HepG2 (cell line): ENCODE results near the gene MYH7. TPM values are rescaled to one million over a fixed set of nuclear protein-coding genes. Genes with fewer than 3 reads are reported as not detected.

Experiments used
- ATAC-seq: fragments of 200-7000 bp; cut with Tn5 transposase; 3 replicates; pipeline ENCODE4 v1.9.1; 2020; ENCODE audit warnings: mild to moderate bottlenecking, moderate library complexity
- BruUV-seq: library from RNA; stranded (reverse); fragments of 400-500 nt; replicated peaks from 2 replicates; lab custom pipeline; 2021; lab: Mats Ljungman, UMichigan
- CTCF ChIA-PET: fragments of 300-600 bp; formaldehyde crosslinking; extraction: SDS; loops from one replicate; lab custom pipeline; 2021; ENCODE audit warnings: low total read pairs, inconsistent platforms, low intra/inter-chr PET ratio; lab: Yijun Ruan, JAX
- POLR2A ChIA-PET: fragments of 350-600 bp; sonication (Branson Sonifier 250); formaldehyde crosslinking; loops from one replicate; lab custom pipeline; 2020; ENCODE audit warnings: antibody characterized with exemption, inconsistent platforms; lab: Yijun Ruan, JAX
- DNase-seq: peaks from one replicate; pipeline ENCODE4 v3.0.0-alpha.2; 2015; ENCODE audit warnings: low spot score
- FAIRE-seq: peaks from 3 replicates; lab custom pipeline; 2011; peaks lifted over from hg19 to GRCh38; lab: Jason Lieb, UNC
- H2AFZ ChIP-seq: one replicate; pipeline ENCODE4 v1.6.1; 2011; ENCODE audit warnings: low read length, inconsistent platforms
- H3K27ac ChIP-seq: fragments of 300-600 bp; 3 replicates; pipeline ENCODE4 v1.8.0; 2011; ENCODE audit warnings: mixed run types, mild to moderate bottlenecking, mixed read lengths, low read length, inconsistent platforms; ENCODE audit not compliant: insufficient read depth; ENCODE audit errors: extremely low read length
- H3K27me3 ChIP-seq, 2 experiments: fragments of 200-600 bp in 1 of 2; 2 replicates in 1 of 2; 3 replicates in 1 of 2; pipeline versions ENCODE4 v1.6.0 to v1.8.0; 2011; ENCODE audit warnings: low read length in 2 of 2, mild to moderate bottlenecking in 2 of 2, moderate library complexity in 2 of 2, inconsistent platforms in 1 of 2; ENCODE audit not compliant: insufficient read depth in 2 of 2, control insufficient read depth in 1 of 2
- H3K36me3 ChIP-seq, 2 experiments: fragments of 200-600 bp in 1 of 2; replicated peaks in 1 of 2; 2 replicates in 1 of 2; 3 replicates in 1 of 2; pipeline versions ENCODE4 v1.5.1 to v1.8.0; 2011; ENCODE audit warnings: low read length in 2 of 2, inconsistent platforms in 1 of 2; ENCODE audit not compliant: insufficient read depth in 2 of 2, control insufficient read depth in 1 of 2
- H3K4me1 ChIP-seq: 2 replicates; pipeline ENCODE4 v1.5.1; 2012; ENCODE audit warnings: low read length, inconsistent platforms; ENCODE audit not compliant: insufficient read depth
- H3K4me2 ChIP-seq: 2 replicates; pipeline ENCODE4 v1.6.0; 2011; ENCODE audit warnings: low read depth, low read length, inconsistent platforms
- H3K4me3 ChIP-seq, 3 experiments: fragments of 200-600 bp in 1 of 3; sonication (generic), shearing (Covaris generic) in 1 of 3; replicated peaks in 1 of 3; 2 replicates each; pipeline ENCODE4 v1.5.1; 2011 to 2016; ENCODE audit warnings: low read length in 3 of 3, inconsistent platforms in 2 of 3, low read depth in 2 of 3, mild to moderate bottlenecking in 2 of 3, control low read depth in 1 of 3, mixed read lengths in 1 of 3; ENCODE audit not compliant: insufficient read depth in 1 of 3
- H3K79me2 ChIP-seq: one replicate; pipeline ENCODE4 v1.6.1; 2011; ENCODE audit warnings: low read length, inconsistent platforms; ENCODE audit not compliant: insufficient read depth
- H3K9ac ChIP-seq: 2 replicates; pipeline ENCODE4 v1.6.0; 2011; ENCODE audit warnings: mild to moderate bottlenecking, low read depth, low read length, inconsistent platforms; ENCODE audit not compliant: insufficient read depth
- H3K9me3 ChIP-seq: 2 replicates; pipeline ENCODE4 v1.5.1; 2012; ENCODE audit warnings: mild to moderate bottlenecking, low read length
- H4K20me1 ChIP-seq: 2 replicates; pipeline ENCODE4 v1.6.0; 2011; ENCODE audit warnings: inconsistent platforms, mild to moderate bottlenecking, low read length, moderate library complexity; ENCODE audit not compliant: insufficient read depth
- ASH2L ChIP-seq: fragments of 300-600, 200-600 bp; sonication (generic); IDR thresholded peaks from 2 replicates; pipeline ENCODE4 v1.7.0; 2017; ENCODE audit warnings: low read depth, mild to moderate bottlenecking, moderate library complexity, mixed read lengths, low read length; ENCODE audit not compliant: insufficient read length
- ATF1 ChIP-seq: IDR thresholded peaks from 2 replicates; pipeline ENCODE4 v1.6.1; 2016; ENCODE audit warnings: mild to moderate bottlenecking, control low read depth
- FOXA1 ChIP-seq, 2 experiments: fragments of 450-650 bp in 1 of 2; sonication (generic) in 1 of 2; formaldehyde crosslinking in 1 of 2; IDR thresholded peaks; 2 replicates each; pipeline versions ENCODE4 v1.4.0 to v1.6.1; 2016 to 2020; ENCODE audit warnings: missing genetic modification reagents in 1 of 2
- NFE2 ChIP-seq: sonication (generic); formaldehyde crosslinking; IDR thresholded peaks from 2 replicates; pipeline ENCODE4 v1.4.0; 2020; ENCODE audit warnings: missing genetic modification reagents
- PHF5A ChIP-seq: IDR thresholded peaks from one replicate; pipeline ENCODE4 v1.6.1; 2018; ENCODE audit warnings: low read depth, missing genetic modification reagents; ENCODE audit not compliant: unreplicated experiment
- PHF8 ChIP-seq: sonication (generic); formaldehyde crosslinking; IDR thresholded peaks from 2 replicates; pipeline ENCODE4 v1.5.0; 2020; ENCODE audit warnings: missing genetic modification reagents
- RAD51 ChIP-seq: fragments of 450-650 bp; IDR thresholded peaks from 2 replicates; pipeline ENCODE4 v1.6.1; 2016; ENCODE audit warnings: borderline replicate concordance
- REST ChIP-seq, 2 experiments: IDR thresholded peaks; 2 replicates each; pipeline ENCODE4 v1.6.1; 2011 to 2012; ENCODE audit warnings: low read length in 2 of 2, borderline replicate concordance in 1 of 2, low read depth in 1 of 2, mild to moderate bottlenecking in 1 of 2, moderate library complexity in 1 of 2
- TRIM22 ChIP-seq: fragments of 450-650 bp; IDR thresholded peaks from 2 replicates; pipeline ENCODE4 v1.6.1; 2017
- USF2 ChIP-seq, 2 experiments: sonication (generic) in 1 of 2; formaldehyde crosslinking in 1 of 2; IDR thresholded peaks; 2 replicates each; pipeline versions ENCODE4 v1.5.1 to v1.6.1; 2011 to 2020; ENCODE audit warnings: borderline replicate concordance in 1 of 2, low read depth in 1 of 2, low read length in 1 of 2, mild to moderate bottlenecking in 1 of 2, missing genetic modification reagents in 1 of 2, moderate library complexity in 1 of 2
- ZBTB38 ChIP-seq: sonication (generic); formaldehyde crosslinking; IDR thresholded peaks from 2 replicates; pipeline ENCODE4 v1.5.1; 2020; ENCODE audit warnings: mild to moderate bottlenecking, missing genetic modification reagents
- ZFAT ChIP-seq: sonication (generic); formaldehyde crosslinking; conservative IDR thresholded peaks from 2 replicates; pipeline ENCODE4 v1.8.1; 2023; ENCODE audit warnings: missing genetic modification reagents, inconsistent platforms
- ZNF282 ChIP-seq: fragments of 450-650 bp; IDR thresholded peaks from 2 replicates; pipeline ENCODE4 v1.6.1; 2018; ENCODE audit not compliant: partially characterized antibody
- ZNF589 ChIP-seq: sonication (generic); formaldehyde crosslinking; conservative IDR thresholded peaks from 2 replicates; pipeline ENCODE4 v1.8.0; 2022; ENCODE audit warnings: mild to moderate bottlenecking, moderate library complexity, missing genetic modification reagents
- ZSCAN31 ChIP-seq: sonication (generic); formaldehyde crosslinking; IDR thresholded peaks from 2 replicates; pipeline ENCODE4 v1.5.0; 2020; ENCODE audit warnings: low read depth, mild to moderate bottlenecking, missing genetic modification reagents
- WGBS: methylation state at CpG from one replicate; pipeline ENCODE4 v1.1.6; 2017; ENCODE audit warnings: low lambda C conversion rate; 5-methylcytosine and 5-hydroxymethylcytosine counted together
- in situ Hi-C: cut with HindIII; loops from 2 replicates; pipeline ENCODE4 v1.10.0; 2017; ENCODE audit warnings: low pct_unique_long_range_greater_than_20kb; ENCODE audit not compliant: extremely low pct_ligation_motif_present
- intact Hi-C: fragments of 100-400 bp; cut with micrococcal nuclease; formaldehyde crosslinking; loops from one replicate; pipeline ENCODE4 v1.10.0; 2022; ENCODE audit not compliant: unreplicated experiment
- polyA plus RNA-seq, 8 experiments: library from polyadenylated mRNA; depleted of rRNA in 3 of 8; stranded (reverse) in 7 of 8; unstranded in 1 of 8; fragments of >200 nt; fragmentation: Illumina TruSeq in 4 of 8; extraction: Trizol in 4 of 8; gene quantifications; 2 replicates each; pipeline versions ENCODE4 v1.2.1 to v1.2.3, GENCODE V29; 2011 to 2016; ENCODE audit warnings: low read depth in 4 of 8, missing spikeins in 1 of 8, mixed read lengths in 1 of 8; ENCODE audit not compliant: insufficient read depth in 1 of 8
- total RNA-seq, 5 experiments: library from RNA; depleted of rRNA; stranded (reverse); fragments of >200 nt; fragmentation: Illumina TruSeq; extraction: Trizol; gene quantifications; 2 replicates each; pipeline ENCODE4 v1.2.3, GENCODE V29; 2016; ENCODE audit warnings: low read depth in 1 of 5

Gene MYH7
- total and polyA plus RNA-seq, 2 of the 13 experiments (the other 11 are each of a cell fraction or from before 2014, with no cell fraction given): 0.04 TPM; not detected in 1

GRCh38 chr14:23432102-23432925, 3.1 kb downstream of the MYH7 start:
- Histone ChIP-seq H3K27me3 (peaks cover 6 to 43% of the 10 kb centered on the region in 2 experiments), H3K4me1 (peaks cover 29% of the 10 kb centered on the region), H4K20me1 (no peaks in the 10 kb centered on the region), H3K79me2 (no peaks in the 10 kb centered on the region), H3K9ac (no peak overlapping the region), H3K4me2 (no peak overlapping the region), H3K4me3 (no peak overlapping the region), H3K36me3 (no peaks in the 10 kb centered on the region), H2AFZ (no peak overlapping the region), H3K27ac (no peak overlapping the region), H3K9me3 (no peaks in the 10 kb centered on the region)
- intact Hi-C loops: no loop called here
- no TSS peak for BruUV-seq
- ATAC-seq: no peak
- CTCF ChIA-PET: no interaction called here
- no peak for DNase-seq
- POLR2A ChIA-PET: no interaction called here
- FAIRE-seq: no peak
- 31% methylated on average over 17 of the region's 17 CpGs for WGBS
- in situ Hi-C loops: no loop called here
- TF ChIP-seq FOXA1 (IDR thresholded peaks at IDR 0.05) (0 out of 2 replicates have a peak, but pooled peaks have one; percentile 20), FOXA1 (CRISPR knock-in tag; IDR thresholded peaks at IDR 0.05) (no peak), ZSCAN31 (CRISPR knock-in tag) (no peak), TRIM22 (peak; percentile 93; the same call in 1 of the 2 replicates), NFE2 (CRISPR knock-in tag) (no peak), REST (IDR thresholded peaks at IDR 0.05; ENCODE audit: borderline replicate concordance in 1 of 2, low read depth in 1 of 2, low read length in 2 of 2) (no peak), USF2 (IDR thresholded peaks at IDR 0.05; ENCODE audit: low read depth, low read length) (peak; percentile 23; the same call in 1 of the 2 replicates), USF2 (CRISPR knock-in tag; IDR thresholded peaks at IDR 0.05; ENCODE audit: borderline replicate concordance) (no peak), RAD51 (0 out of 2 replicates have a peak, but pooled peaks have one; percentile 13), ATF1 (no peak), ZFAT (CRISPR knock-in tag) (no peak), ZNF282 (peak; percentile 37), ASH2L (no peak), PHF5A (CRISPR knock-in tag) (no peak), PHF8 (CRISPR knock-in tag) (no peak), ZNF589 (CRISPR knock-in tag) (no peak), ZBTB38 (CRISPR knock-in tag) (no peak)
